HG03060 (cell line): ENCODE data around the gene ZNF57.
"Not testable (repeated sequence)": the region's sequence is repeated elsewhere in the genome, so short reads cannot be mapped to it uniquely, and the experiment has no call there.

Experiments used
- ATAC-seq: cut with Tn5 transposase; IDR thresholded peaks from one replicate; pipeline ENCODE4 v1.9.1; 2021; ENCODE audit warnings: low read depth, moderate number of reproducible peaks; ENCODE audit not compliant: unreplicated experiment

The ZNF57 gene

GRCh38 chr19:2900296-2901252 lies at the start of gene ZNF57:
TSS of gene ZNF57 (plus strand) at chr19:2900928. CDS start at chr19:2901046, 118 bp downstream.
- peak; percentile 70 for ATAC-seq

GRCh38 chr19:2852598-2852997 lies 48.1 kb upstream of the ZNF57 start:
- no peak for ATAC-seq

- ATAC-seq = no peak
These were observed 47.6 kb upstream of the ZNF57 start for GRCh38 chr19:2853015-2853606.

- no peak for ATAC-seq
These were observed 45.9 kb upstream of the ZNF57 start for GRCh38 chr19:2854849-2855248.

- ATAC-seq = no peak
These were observed 44.2 kb upstream of the ZNF57 start for GRCh38 chr19:2856457-2857050.

- ATAC-seq = no peak
These were observed 41.9 kb upstream of the ZNF57 start for GRCh38 chr19:2858864-2859263.

- ATAC-seq = no peak
These were observed 36.9 kb upstream of the ZNF57 start for GRCh38 chr19:2863816-2864215.

GRCh38 chr19:2865334-2866100 lies 35.2 kb upstream of the ZNF57 start:
- ATAC-seq = no peak

GRCh38 chr19:2866495-2867024 lies 34.2 kb upstream of the ZNF57 start:
- ATAC-seq = no peak

GRCh38 chr19:2867025-2867991 lies 33.4 kb upstream of the ZNF57 start, which contains the start of gene ZNF556:
TSS of gene ZNF556 (plus strand) at chr19:2867335. CDS start at chr19:2867422, 87 bp downstream.
- no peak for ATAC-seq

GRCh38 chr19:2869618-2870017 lies 31.1 kb upstream of the ZNF57 start:
- ATAC-seq = no peak

GRCh38 chr19:2872175-2872574 lies 28.6 kb upstream of the ZNF57 start:
- not testable (repeated sequence) for ATAC-seq

GRCh38 chr19:2877398-2878331 lies 23.1 kb upstream of the ZNF57 start:
- no peak for ATAC-seq

GRCh38 chr19:2883686-2884439 lies 16.9 kb upstream of the ZNF57 start:
- ATAC-seq = no peak

- ATAC-seq = no peak
These were observed 15.0 kb upstream of the ZNF57 start for GRCh38 chr19:2885736-2886135.

- no peak for ATAC-seq
These were observed 13.3 kb upstream of the ZNF57 start for GRCh38 chr19:2887391-2887914.

- ATAC-seq = no peak
These were observed 11.9 kb upstream of the ZNF57 start for GRCh38 chr19:2888731-2889224.
